NCI-H748 treated with DMSO at 0.1 percent for 48 hours (cell line): ENCODE results near the gene OR5H2.

Experiments used
- DNase-seq: peaks from one replicate; lab custom pipeline; 2025; lab: John Stamatoyannopoulos, UW

The OR5H2 gene

DNA sequence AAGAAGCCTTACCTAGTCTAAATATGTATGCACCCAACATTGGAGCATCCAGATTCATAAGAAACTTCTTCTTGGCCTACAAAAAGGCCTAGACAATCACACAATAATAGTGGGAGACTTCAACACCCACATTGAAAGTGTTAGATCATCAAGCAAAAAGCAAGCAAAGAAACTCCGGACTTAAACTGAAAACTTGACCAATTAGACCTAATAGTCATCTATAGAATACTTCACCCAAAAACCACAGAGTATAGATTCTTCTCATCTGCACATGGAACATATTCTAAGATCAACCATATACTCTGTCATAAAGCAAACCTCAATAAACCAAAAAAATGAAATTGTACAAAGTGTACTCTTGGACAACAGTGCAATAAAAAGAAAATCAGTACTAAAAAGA lies 49.0 kb downstream of the OR5H2 start:
- no peak for DNase-seq
